Measurements from ENCODE around the gene GRIN2A.

Gene GRIN2A

DNA sequence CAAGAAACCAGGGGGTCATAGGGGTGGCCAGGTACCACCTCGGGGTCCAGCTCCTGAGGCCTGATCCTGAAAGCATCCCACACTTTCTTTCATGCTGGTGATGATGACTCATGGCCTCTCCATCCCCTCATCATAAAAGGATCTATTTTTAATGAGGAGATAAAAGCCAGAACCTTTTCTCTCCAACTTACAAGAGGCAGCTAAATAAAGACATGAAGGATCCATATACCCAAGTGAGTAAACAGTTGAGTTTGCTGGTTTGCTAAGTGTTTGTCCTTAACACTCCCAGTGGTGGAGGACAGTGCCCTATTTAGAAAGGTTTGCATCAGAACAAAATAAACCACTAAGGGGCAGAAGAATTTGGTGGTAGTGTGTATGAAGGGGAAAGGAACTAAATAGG lies 383.8 kb downstream of the GRIN2A start:
- in situ Hi-C loops (cut with MboI; ENCODE audit: low sequenced_read_pairs), result no loop called here

DNA sequence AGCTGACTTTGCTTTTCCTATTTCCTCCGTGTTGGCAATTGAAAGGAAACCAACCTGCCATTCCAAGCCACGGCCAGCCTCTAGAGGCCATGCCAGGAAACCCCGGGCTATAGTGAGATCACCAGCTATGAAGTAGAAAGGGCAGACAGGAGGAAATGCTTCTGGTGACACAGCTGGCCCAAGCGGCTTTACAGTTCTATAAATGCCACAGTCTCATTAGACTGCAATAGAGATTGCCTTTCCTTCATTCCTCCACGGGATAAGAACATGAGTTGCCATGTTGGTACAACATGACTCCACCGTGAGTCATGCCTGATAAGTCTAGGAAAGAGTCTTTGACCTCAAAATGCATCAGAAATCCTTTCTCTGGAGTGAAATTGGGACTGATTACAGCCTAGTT lies 384.9 kb downstream of the GRIN2A start:
- in situ Hi-C loops (cut with MboI; ENCODE audit: low sequenced_read_pairs), result no loop called here

DNA sequence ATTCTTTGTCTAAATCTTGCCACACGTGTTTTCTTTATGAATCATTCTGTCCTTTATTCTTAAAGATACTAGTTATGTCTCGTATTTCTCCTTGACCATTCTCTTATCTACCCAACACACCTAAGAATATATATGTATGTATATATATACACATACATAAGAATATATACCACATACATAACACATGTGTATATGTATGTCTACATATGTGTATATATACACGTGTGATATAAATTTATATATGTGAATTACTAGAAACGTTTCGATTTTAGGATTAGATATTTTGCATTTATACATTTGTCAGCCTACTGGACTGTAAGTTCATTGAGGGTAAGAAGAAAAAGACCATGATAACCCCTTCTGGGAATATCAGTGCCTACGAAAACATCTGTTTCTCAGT lies 388.6 kb downstream of the GRIN2A start:
- in situ Hi-C loops (cut with MboI; ENCODE audit: low sequenced_read_pairs), result no loop called here

DNA sequence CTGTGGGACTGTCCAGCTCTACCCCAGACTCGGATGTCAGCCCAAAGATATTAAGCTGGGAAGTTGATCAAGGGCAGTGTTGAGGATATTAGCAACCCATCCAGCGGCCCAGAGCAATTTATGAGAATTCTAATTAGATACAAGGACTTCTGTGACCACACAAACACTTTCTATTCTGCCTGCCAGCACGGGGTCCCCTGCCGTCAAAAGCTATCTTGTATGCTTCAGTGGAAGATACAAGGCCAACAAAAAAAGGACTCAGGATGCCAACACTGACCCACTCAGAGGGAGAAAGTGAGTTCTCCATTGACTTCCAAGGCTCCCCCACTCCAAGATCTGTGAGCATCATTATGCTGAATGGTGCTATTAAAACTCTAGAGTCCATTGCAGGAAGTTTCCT lies 390.7 kb downstream of the GRIN2A start:
- in situ Hi-C loops (cut with MboI; ENCODE audit: low sequenced_read_pairs), result no loop called here

DNA sequence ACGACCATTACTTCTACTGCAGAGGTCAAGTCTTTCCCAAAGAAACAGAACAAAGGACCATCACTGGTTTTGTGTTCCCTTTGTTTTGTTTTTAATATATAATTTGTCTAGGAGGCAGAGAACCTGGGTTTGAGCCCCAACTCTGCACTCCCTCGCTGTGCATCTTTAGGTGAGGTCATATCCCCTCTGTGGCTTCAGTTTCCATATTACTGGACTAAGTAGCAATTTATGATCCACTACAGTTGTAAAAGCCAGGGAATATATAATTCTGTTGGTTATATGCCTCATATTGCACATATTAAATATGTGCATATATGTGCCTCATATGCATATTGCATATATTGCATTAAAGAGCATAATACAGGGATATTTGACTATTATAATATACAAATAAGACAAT lies 392.0 kb downstream of the GRIN2A start:
- in situ Hi-C loops (cut with MboI; ENCODE audit: low sequenced_read_pairs), result no loop called here

DNA sequence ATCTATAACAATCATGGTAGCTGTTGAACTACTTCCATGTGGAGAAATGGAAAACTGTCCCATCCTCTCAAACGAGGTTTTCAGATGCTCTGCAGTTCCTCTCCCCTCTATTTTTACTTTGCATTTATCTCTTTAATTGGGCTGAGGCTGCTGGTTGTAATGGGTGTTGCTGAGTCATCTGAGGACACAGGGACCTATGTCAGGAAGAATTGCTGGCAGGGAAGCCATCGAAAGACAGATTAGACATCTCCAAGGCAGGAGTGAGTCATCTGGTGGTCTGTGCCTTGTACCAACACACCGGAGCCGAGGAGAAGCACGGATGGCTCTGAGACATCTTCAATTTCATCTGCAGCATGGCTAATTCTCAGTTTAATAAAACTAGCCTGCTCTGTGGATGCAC lies 394.5 kb downstream of the GRIN2A start:
- in situ Hi-C loops (cut with MboI; ENCODE audit: low sequenced_read_pairs), result no loop called here

DNA sequence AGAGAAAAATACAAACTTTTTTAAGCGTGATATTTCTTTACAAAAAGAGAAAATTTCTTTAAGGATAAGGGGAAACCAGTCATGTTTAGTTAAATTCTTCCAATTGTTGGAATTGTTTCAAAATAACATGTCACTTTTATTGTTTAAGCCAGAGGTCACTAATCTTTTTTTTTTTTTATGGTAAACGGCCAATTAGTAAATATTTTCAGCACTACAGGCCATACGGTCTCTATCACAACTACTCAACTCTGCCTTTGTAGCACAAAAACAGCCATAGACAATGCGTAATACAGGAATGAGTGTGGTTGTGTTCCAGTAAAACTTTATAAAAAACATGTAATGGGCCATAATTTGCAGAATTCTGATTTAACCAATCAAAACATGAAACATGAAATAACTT lies 401.4 kb downstream of the GRIN2A start:
- in situ Hi-C loops (cut with MboI; ENCODE audit: low sequenced_read_pairs), result no loop called here

DNA sequence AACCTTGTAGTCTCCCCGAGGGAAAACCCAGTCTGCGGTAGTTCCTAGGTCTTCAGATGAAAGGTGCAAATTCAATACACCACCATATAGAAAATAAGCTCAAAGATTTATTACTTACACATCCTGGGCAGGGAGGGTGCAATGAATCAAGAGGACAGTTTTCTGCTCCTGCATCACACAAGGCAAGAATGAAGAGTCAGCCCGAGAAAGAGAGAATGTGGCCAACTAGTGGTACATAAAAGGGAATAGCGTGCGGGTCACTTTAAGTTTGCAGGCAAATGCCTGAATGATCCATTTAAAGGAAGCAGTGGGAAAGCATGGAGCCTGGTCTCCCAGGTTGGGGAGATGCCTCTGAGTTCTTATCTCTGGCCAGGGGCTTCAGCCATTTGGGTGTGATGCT lies 403.4 kb downstream of the GRIN2A start:
- in situ Hi-C loops (cut with MboI; ENCODE audit: low sequenced_read_pairs), result no loop called here

DNA sequence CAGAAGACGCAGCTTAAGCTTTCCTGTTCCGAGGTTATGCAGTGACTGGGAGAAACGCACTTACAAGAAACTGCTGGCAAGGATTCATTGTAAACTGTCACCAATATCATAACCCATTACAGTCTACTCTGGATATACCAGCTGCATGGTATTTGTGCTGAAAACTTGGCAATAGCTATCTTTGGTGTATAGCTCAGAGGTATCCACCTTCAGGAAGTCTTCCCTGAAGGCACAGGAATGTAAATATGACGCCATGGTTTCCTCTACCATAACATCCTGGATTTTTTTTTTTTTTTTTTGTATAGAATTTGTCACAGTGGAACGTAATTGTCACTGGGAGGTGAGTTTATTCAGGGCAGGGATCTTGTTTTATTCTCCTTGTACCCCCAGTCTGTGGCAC lies 406.2 kb downstream of the GRIN2A start:
- in situ Hi-C loops (cut with MboI; ENCODE audit: low sequenced_read_pairs), result no loop called here

DNA sequence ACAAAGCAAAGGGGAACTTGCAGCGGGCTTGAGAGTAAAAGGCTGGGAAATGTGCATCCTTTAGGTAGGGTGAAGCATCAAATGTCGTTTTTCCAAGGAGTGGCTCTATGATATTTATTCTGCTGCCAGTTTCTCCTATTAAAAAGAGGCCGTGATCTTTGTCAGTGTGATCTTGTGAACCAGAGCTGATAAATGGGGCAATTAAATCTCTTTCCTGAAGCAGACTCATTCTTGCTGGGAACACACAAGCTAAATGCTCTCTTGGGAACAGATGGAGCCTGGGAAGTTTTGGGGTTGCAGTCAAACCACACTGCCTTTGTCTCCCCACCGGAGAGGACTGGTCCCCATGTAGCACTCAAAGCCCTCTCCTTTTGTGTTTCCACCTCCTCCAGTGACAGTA lies 408.9 kb downstream of the GRIN2A start:
- in situ Hi-C loops (cut with MboI; ENCODE audit: low sequenced_read_pairs), result no loop called here

DNA sequence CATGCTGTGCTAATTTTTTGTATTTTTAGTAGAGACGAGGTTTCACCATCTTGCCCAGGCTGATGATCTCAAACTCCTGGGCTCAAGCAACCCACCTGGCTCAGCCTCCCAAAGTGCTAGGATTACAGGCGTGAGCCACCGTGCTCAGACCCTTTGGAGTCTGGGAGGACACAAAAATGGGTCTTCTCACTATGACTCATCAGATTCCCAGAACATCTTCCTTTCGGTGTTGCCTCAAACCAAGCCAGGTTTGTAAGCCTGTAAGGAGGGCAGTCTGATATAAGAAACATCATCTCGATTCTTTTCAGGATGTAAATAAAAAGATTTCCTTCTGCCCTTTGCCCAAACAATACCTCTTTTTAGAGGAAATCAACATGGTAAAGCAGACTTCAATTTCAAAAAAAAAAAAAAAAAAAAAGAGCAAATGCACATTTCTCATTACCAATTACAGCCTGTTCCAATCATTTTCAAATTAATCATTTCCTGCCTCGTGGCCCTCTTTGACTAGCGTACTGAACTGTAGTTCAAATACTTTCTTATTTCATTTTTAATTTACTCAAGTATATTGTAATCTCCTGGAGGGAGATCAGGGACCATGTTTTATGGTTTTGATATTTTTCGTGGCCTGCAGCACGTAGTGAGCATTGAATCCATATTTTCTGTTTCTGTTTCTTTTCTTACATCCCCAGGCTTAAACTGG lies 409.6 kb downstream of the GRIN2A start:
- in situ Hi-C loops (cut with MboI; ENCODE audit: low sequenced_read_pairs), result no loop called here

DNA sequence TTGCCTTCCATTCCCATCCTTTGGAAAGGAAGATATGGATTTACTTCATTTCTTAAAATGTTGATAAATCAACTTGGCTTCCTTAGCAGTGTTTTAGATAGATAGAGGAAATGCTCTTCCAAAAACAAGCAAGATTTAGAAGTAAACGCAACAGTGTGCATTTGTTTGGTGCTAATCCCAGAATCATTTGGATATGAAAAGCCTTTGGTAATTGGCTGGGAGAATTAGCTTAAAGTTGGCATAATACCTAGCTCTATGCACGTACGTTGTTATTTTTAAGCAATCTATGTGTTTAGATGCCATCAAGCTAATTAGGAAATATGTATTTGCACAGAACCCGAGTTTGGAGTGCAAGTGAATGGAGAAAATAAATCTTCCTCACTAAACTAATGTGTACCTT lies 415.3 kb downstream of the GRIN2A start:
- in situ Hi-C loops (cut with MboI; ENCODE audit: low sequenced_read_pairs), result no loop called here

DNA sequence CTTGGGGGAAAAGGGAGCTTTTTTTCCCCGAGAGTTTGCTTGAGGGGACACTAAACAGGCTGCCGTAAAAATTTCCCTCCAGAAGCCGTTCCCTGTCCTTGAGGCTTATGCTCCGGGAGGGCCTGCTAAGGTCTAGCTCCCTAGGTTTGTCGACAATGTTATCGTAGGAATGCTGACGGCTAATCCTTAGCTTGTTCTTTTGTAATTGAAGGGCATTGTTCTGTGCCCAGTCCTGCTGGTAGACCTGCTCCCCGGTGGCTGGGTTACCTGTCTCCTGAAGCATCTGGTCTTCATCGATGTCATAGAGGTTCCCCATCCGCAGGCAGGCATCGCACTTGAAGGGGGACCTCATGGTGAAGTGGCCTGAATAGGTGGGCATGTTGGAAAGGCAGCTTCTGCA lies 418.7 kb downstream of the GRIN2A start:
- in situ Hi-C loops (cut with MboI; ENCODE audit: low sequenced_read_pairs), result no loop called here

DNA sequence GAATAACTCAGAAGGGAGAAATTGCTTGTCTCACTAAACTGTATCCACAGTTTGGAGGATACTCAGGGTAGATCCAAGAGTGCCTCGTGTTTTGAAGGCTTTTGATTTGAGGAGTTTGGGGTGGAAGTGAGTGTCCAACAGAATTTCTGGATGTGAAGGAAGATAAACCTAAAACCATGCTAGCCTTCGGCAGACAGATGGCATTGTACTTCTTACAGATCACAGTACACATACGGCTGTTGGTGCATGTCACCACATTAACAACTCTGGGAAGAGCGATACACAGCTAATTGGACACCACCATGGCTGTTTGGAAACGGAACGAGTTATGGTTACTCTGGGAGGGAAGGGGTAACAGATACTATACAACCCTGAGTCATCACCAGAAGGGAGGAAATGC lies 420.4 kb downstream of the GRIN2A start:
- in situ Hi-C loops (cut with MboI; ENCODE audit: low sequenced_read_pairs), result no loop called here

DNA sequence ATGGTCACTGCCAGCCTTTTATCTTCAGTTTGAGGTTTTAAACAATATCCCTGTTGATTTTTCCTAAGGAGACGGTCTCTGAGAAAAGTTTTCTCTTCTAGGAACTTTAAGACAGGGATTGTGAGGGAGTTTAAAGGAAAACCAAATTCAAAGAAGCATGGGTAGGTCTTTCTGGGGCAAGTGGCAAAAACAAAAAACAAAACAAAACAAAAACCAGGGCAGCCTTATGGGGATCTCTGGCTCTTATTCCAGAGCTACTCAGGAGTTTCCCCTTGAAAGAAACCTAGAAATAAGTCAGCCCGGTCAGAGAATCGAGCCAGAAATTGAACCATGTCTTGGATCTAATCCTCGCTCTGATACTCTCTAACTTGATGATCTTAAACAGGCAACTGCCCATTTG lies 424.5 kb downstream of the GRIN2A start:
- in situ Hi-C loops (cut with MboI; ENCODE audit: low sequenced_read_pairs), result no loop called here

DNA sequence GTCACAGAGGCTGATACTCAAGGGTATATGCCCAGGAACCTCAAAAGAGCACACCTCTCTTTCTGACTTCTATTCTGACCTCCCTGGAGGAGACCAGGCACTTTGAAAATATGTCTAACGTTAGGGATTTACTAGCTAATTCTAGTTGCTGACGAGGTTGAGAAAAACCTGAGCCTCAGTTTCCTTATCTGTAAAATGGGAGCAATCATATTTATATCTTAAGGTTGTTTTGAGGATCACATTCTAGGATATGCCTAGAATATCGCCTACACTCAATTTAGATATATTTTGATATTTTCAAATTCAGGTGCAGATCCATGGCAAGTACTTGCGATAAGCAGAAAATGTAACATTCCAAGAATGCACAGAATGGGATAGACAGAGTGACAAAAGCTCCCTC lies 425.8 kb downstream of the GRIN2A start:
- in situ Hi-C loops (cut with MboI; ENCODE audit: low sequenced_read_pairs), result no loop called here

DNA sequence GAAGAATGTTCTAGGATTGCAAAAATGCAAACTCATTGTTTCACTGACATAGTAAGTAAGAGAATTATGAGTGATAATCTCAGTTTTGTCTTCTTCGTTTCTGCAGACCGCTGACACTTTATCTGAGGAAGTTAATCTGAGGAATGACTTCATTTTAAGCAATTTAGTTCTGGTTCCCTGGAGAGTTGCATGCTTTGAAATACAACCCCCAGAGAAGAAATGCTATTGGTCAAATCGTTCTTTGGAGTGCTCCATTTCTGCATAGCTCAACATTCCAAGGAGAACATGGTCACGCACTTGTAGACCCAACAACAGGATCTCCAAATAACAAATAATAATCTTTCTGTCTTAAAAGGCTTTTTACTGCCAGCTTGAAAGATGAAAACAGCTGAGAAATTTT lies 427.1 kb downstream of the GRIN2A start:
- in situ Hi-C loops (cut with MboI; ENCODE audit: low sequenced_read_pairs), result no loop called here

DNA sequence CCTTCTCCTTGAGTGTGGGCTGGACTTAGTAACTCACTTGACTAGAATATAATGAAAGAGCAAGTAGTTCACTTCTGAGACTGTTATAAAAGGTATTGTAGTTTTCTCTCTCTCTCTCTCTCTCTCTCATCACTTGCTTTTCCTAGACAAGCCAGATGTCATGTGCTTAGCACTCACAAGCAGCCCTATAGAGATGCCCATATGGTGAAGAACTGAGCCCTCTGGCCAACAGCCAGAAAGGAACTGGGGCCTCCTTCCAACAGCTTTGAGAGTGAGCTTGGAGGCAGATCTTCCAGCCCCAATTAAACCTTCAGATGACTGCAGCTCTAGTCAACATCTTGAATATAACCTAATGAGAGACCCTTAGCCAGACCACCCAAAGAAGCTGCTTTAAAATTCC lies 440.5 kb downstream of the GRIN2A start:
- in situ Hi-C loops (cut with MboI; ENCODE audit: low sequenced_read_pairs), result no loop called here

DNA sequence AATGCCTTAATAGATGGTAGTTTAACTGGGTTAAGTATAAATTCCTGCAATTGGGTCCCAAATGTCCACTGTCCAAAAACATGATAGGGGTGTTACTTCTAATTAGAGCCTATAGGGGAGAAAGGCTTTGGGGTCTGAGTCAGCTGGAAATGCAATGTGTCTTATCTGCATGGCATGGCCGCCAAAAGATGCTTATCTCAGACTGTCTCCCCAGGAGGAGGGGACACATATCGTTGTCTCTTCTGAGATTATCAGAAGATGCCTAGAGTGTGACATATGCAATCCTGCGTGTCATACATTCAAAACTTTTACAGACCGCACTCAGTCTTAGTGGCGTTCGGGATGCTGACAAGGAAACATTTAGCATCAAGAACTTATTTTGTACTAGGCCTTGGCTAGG lies 442.9 kb downstream of the GRIN2A start:
- in situ Hi-C loops (cut with MboI; ENCODE audit: low sequenced_read_pairs), result no loop called here

DNA sequence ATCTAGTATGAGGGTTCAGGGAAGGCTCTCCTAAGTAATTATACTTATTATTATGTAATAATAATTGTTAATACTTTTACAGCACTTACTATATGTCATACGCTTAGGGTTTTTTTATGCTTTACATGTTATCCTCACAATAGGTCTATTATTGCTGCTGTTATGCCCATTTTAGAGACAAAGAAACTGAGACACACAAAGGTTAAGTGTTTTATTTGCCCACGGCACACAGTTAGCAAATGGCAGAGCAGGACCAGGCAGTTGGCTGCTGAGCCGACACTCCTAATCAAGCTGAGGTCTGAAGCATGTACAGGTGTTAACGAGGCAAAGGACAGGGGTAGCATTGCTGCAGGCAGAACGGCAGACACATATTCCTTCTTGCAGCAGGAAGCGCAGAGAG lies 443.5 kb downstream of the GRIN2A start:
- in situ Hi-C loops (cut with MboI; ENCODE audit: low sequenced_read_pairs), result no loop called here

DNA sequence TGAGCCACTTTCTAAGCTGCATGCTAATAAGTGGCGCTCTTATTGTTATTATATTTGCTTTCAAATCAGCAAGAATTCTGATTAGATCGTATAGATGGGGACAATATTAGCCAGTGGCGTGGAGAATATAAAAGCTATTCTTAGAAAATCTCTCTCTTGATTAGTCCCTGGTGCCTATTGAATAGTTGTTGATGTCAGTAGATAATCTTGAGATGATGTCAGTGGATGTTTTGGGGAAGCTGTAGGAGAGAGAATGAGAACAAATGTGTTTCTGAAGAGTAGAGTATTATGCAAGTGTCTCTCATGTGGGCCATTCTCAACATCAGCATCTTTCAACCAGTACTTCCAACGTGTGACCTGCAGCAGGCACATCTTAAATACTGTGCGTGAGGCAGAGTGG lies 445.7 kb downstream of the GRIN2A start:
- in situ Hi-C loops (cut with MboI; ENCODE audit: low sequenced_read_pairs), result no loop called here

DNA sequence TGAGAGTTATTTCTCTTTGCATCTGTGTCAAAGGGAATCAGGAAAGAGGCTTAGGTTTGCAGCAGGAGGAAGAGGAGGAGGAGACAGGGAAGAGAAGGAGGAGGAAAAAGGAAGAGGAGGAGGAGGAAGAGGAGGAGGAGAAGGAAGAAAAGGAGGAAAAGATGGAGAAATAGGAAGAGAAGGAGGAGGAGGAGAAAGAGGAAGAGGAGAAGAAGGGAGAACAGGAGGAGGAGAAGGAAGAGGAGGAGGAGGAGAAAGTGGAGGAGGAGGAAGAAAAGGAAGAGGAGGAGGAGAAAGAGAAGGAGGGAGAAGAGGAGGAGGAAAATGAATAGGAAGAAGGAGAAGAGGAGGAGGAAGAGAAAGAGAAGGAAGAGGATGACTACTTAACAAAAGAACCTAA lies 459.1 kb downstream of the GRIN2A start:
- in situ Hi-C loops (cut with MboI; ENCODE audit: low sequenced_read_pairs), result no loop called here

DNA sequence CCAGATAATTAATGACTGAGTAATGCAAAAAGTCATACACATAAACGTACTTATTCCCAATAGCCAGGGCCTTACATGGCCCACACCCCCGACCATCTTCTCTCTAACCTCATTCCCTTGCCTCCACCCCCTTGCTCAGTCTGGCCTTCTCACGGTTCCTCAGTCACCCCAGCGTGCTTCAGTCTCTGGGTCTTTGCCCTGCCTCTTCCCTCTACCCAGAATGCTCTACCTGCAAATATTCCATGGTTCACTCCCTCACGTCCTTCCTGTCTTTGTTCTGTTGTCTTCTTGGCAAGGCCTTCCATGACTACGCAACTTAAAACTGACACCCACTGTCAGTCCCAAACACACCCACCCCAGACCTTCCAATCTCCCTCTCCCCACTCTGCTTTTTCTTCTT lies 468.3 kb downstream of the GRIN2A start:
- in situ Hi-C loops (cut with MboI; ENCODE audit: low sequenced_read_pairs), result no loop called here

DNA sequence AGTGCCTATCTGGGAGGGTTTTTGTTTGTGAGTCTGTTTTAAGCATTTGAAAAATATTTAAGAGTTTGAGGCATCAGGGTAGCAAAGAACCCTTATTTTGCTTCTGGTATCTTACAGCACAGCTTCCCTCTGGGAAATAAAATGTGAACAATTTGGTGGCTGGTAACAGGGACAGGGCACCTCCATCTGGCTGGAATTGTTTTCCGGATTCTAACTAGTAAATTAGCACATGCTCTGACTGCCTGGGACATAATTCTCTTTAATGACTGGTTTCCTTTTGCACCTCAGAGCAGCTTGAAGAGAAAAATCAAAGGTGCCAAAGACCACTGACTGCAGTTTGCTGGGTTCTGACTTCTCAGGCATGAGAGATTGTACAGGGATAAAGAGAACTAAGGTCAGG lies 469.1 kb downstream of the GRIN2A start:
- in situ Hi-C loops (cut with MboI; ENCODE audit: low sequenced_read_pairs), result no loop called here

All from HL-60/S4 treated with retinoic acid at 250 ng/mL for 4 days and 3 days (cell line).